GM12865 (cell line): ENCODE measurements around the gene H2BK1.

Source experiments
- DNase-seq: peaks from one replicate; pipeline ENCODE4 v3.0.0; 2010; ENCODE audit warnings: low read depth
- H3K4me3 ChIP-seq: 2 replicates; pipeline ENCODE4 v1.5.1; 2011; ENCODE audit warnings: mild to moderate bottlenecking, low read depth, low read length, control low read depth
- CTCF ChIP-seq: IDR thresholded peaks from 2 replicates; pipeline ENCODE4 v1.5.1; 2011; ENCODE audit warnings: low read length, control low read depth, low read depth, inconsistent platforms; ENCODE audit not compliant: insufficient read depth; ENCODE audit errors: missing control alignments

H2BK1 gene

GRCh38 chr7:151201751-151202150 is 8.5 kb downstream of the H2BK1 start:
- TF ChIP-seq CTCF = no peak
- H3K4me3 ChIP-seq = no peak overlapping the region
- DNase-seq = no peak

- no peak for TF ChIP-seq CTCF
- no peak overlapping the region for H3K4me3 ChIP-seq
Measured at GRCh38 chr7:151201344-151201743, 8.9 kb downstream of the H2BK1 start.

GRCh38 chr7:151198945-151199848 is 11.1 kb downstream of the H2BK1 start:
- H3K4me3 ChIP-seq = no peak overlapping the region
- TF ChIP-seq CTCF = no peak
- no peak for DNase-seq

More at GRCh38 chr7:151201344-151201743, 8.9 kb downstream of the H2BK1 start:
- no peak for DNase-seq

- H3K4me3 ChIP-seq = no peak overlapping the region
- no peak for DNase-seq
- no peak for TF ChIP-seq CTCF
Measured at GRCh38 chr7:151197932-151198331, 12.4 kb downstream of the H2BK1 start.

- DNase-seq = no peak
- TF ChIP-seq CTCF = no peak
- no peak overlapping the region for H3K4me3 ChIP-seq
Measured at GRCh38 chr7:151195616-151196450, 14.5 kb downstream of the H2BK1 start.

GRCh38 chr7:151194188-151194587 is 16.1 kb downstream of the H2BK1 start:
- no peak for DNase-seq
- H3K4me3 ChIP-seq = no peak overlapping the region
- no peak for TF ChIP-seq CTCF
